GM19468 (cell line): Measurements from ENCODE around the gene UPP1.

Source experiments
- ATAC-seq: cut with Tn5 transposase; IDR thresholded peaks from one replicate; pipeline ENCODE4 v1.9.1; 2021; ENCODE audit warnings: mild to moderate bottlenecking, moderate library complexity, moderate number of reproducible peaks; ENCODE audit not compliant: unreplicated experiment; ENCODE audit errors: extremely low read depth

UPP1 gene

DNA sequence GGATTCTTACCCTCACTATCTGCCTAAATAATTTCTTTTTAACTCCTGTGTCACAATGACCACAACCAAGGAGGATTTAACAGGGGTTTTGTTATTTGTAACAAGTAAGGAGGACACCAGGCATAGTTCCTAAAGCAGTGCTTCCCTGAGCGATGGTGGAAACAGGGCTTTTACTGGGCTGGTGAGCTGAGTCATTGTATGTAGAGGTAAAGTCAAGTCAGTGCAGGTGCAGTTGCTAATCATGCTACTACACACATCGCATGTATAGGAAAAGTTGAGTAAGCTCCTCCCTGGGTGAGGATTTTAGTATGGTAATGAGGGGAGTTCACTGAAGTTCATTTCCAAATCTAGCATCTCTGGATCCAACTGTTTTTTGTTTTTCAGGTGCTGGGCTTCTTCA, 59.2 kb downstream of the UPP1 start:
- ATAC-seq = no peak

DNA sequence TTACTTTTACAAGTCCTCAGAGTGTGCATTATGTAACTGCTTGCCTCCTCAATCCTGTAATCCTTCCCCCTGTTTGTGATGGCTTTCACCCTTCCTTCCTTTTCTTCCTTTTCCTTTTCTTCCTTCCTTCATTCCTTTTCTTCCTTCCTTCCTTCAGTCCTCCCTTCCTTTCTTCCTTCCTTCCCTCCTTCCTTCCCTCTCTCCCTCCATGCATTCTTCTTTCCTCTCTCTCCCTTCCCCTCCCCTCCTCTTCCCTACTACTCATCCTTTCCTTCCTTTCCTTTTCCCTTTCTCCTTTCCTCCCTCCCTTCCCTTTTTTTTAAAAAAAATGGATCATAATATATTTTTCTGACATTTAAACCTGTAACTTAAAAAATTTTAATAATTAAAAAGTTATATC, 60.0 kb downstream of the UPP1 start:
- ATAC-seq = no peak

DNA sequence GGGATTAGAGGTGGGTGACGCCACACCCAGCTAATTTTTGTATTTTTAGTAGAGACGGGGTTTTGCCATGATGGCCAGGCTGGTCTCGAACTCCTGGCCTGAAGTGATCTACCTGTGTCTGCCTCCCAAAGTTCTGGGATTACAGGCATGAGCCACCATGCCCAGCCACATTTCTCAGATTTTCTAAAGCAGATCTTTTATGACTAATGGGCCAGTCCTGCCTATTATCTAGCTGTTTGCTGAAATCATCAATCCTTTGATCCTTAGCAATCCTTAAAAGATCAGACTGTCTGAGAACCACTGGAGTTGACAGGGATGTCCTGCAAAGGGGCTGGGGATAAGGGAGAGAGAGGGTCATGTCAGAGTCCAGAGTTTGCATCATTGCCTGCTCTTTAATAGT, 61.0 kb downstream of the UPP1 start:
- ATAC-seq = no peak

DNA sequence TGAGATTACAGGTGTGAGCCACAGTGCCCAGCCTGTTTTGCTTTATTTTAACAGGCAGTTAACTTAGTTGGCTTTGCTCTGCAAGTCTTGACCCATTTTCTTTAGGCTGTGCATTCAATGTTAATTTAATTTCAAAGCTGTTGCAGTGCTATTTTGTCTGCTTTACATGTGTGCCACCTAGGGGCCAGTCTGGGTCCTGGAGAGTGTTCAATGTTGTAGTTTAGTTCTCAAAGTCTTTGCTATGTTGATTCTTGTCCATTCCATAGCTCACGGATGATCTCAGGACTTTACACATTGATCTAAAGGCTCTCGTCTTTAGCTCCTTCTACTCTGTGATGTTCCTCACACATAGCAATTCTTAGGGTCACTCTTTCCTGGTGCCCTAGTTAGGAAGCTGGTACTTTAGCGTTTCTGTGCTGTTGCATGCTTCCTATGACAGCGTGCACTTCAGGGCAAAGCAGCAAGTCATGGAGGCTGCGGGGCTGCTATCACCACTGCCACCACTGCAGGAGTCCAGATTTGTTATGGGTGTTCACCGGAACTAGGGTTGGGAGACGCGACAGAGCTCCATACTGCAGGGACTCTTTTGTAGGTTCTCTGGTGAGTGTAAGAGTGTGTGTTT, 65.8 kb downstream of the UPP1 start:
- ATAC-seq = no peak
